AG04449 (cell line): ENCODE measurements around the gene EPSTI1.
A peak's percentile ranks its signal among the peaks of the same experiment; 100 is the strongest.

Experiments used
- CTCF ChIA-PET: fragments of 350-600 bp; formaldehyde crosslinking; extraction: SDS; loops from one replicate; lab custom pipeline; 2021; ENCODE audit warnings: antibody characterized with exemption; lab: Yijun Ruan, JAX
- POLR2A ChIA-PET: fragments of 400-600, 350-600 bp; formaldehyde crosslinking; extraction: SDS; loops from one replicate; lab custom pipeline; 2020; ENCODE audit warnings: antibody characterized with exemption, inconsistent platforms; lab: Yijun Ruan, JAX
- DNase-seq: peaks from one replicate; pipeline ENCODE4 v3.0.0-alpha.2; 2010; ENCODE audit warnings: low read depth, low spot score
- H3K4me3 ChIP-seq: 2 replicates; pipeline ENCODE4 v1.5.1; 2011; ENCODE audit warnings: low read depth, mild to moderate bottlenecking, control low read depth, low read length
- TF ChIP-seq, protein P1 (sequence below): IDR thresholded peaks from one replicate; pipeline ENCODE4 v1.5.1; 2011; ENCODE audit warnings: mild to moderate bottlenecking, moderate library complexity, low read length, control low read depth, inconsistent platforms; ENCODE audit not compliant: insufficient read depth; ENCODE audit errors: missing control alignments

EPSTI1 gene

DNA sequence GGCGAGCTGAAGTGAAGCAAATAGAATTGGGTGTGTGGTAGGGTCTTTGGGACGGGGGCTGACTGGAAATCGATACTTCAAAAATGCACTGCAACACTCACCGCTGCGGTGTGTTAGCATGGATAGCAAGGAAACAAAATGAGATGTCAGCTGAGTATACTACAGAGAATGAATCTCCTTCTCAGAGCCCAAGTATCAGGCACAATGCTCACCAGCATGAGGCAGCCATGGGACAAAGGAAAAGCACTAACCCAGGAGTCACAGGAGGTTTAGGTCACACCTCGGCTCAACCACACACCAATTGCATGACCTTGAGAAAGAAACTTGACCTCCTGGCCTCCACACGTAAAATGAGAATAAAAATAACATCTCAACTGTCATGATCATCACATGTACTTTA is 136.6 kb downstream of the EPSTI1 start:
- no peak overlapping the region for H3K4me3 ChIP-seq
- POLR2A ChIA-PET, result no interaction called here
- no peak for DNase-seq
- CTCF ChIA-PET, result no interaction called here
- TF ChIP-seq, protein P1, sequence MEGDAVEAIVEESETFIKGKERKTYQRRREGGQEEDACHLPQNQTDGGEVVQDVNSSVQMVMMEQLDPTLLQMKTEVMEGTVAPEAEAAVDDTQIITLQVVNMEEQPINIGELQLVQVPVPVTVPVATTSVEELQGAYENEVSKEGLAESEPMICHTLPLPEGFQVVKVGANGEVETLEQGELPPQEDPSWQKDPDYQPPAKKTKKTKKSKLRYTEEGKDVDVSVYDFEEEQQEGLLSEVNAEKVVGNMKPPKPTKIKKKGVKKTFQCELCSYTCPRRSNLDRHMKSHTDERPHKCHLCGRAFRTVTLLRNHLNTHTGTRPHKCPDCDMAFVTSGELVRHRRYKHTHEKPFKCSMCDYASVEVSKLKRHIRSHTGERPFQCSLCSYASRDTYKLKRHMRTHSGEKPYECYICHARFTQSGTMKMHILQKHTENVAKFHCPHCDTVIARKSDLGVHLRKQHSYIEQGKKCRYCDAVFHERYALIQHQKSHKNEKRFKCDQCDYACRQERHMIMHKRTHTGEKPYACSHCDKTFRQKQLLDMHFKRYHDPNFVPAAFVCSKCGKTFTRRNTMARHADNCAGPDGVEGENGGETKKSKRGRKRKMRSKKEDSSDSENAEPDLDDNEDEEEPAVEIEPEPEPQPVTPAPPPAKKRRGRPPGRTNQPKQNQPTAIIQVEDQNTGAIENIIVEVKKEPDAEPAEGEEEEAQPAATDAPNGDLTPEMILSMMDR, result no peak

DNA sequence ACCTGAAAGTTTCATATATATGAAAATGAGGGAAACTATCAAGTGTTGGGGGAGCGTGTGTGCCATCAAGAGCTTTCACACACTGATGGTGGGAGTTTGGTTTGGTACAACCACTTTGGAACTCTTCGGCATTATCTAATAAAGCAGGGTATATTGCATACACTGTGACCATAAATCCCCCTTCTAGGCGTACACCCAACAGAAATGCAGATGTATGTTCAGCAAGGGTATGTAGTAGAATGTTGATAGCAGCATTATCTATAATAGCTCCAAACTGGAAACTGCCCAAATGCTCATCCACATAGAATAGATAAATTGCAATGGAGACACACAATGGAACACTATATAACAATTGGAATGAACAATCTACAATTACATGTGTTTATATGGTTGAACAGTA is 139.9 kb downstream of the EPSTI1 start:
- H3K4me3 ChIP-seq, result no peak overlapping the region
- TF ChIP-seq, protein P1, result no peak
- ChIA-PET POLR2A (no interaction called here), CTCF (interaction anchor here (0.7 to 1.6 kb wide), 2 partner anchors 14 to 257 kb away, joined by 3 read pairs; no protein-coding TSS in a partner anchor)
- DNase-seq, result no peak

DNA sequence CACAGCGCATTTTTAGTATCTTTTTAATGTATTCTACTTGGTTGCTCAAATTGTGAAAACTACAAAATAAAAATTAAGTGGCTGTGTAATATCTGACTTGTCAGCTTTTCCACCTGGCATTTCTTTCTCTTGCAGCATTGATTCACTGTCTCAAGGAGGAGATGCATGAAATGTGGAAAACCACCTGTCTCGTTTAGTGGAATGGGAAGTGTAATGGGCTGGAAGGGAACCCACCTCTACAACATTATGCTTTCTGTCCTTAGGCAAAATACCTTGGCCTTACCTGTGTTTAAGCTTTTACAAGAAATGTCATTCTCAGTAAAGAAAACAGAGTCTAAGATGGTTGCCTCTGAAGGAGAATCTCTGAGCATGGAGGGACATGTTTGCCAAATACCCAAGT is 142.8 kb downstream of the EPSTI1 start:
- H3K4me3 ChIP-seq, result no peak overlapping the region
- POLR2A ChIA-PET, result no interaction called here
- TF ChIP-seq, protein P1, result no peak
- no peak for DNase-seq
- CTCF ChIA-PET, result interaction anchor here (1.5 kb wide), 1 partner anchor 11 kb away, joined by 4 read pairs; no protein-coding TSS in a partner anchor

DNA sequence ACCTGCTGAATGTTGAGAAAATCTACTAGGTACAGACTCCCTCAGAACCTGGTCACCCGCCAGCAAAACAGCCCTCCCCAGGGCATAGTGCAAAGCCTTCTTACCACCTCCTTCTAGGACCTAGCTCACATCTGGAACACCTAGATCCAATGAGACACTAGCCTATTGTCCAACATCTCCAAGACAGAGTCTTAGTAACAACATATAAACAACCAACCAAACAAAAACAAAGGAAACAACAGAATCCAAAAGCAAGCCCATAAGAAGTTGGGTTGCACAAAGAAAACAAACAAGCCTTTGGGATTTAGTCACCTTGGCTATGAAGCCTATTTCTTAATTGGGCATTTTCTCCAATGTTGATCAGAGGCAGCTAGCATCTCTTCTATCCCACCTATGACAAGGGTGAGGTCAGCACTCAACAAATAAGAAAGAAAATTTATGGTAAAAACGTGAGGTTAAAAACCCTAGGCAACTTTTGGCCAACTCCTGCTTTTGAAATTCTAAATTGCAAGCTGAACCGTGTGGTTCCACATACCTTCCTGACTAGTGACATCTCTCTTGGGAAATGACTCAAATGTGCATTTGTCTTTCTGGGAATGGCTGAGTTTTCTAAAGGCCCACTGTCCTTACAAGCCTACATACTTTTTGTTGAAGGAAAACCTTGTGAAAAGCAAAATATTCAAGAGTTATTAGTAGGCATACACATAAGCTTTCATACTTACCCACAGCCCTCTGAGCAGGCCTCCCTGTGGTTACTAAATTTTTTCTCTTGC is 144.0 kb downstream of the EPSTI1 start:
- CTCF ChIA-PET, result interaction anchor here (1.9 kb wide), 1 partner anchor 11 kb away, joined by 7 read pairs; no protein-coding TSS in a partner anchor
- H3K4me3 ChIP-seq, result no peak overlapping the region
- peak; percentile 71 for DNase-seq
- POLR2A ChIA-PET, result no interaction called here
- TF ChIP-seq, protein P1, result no peak

DNA sequence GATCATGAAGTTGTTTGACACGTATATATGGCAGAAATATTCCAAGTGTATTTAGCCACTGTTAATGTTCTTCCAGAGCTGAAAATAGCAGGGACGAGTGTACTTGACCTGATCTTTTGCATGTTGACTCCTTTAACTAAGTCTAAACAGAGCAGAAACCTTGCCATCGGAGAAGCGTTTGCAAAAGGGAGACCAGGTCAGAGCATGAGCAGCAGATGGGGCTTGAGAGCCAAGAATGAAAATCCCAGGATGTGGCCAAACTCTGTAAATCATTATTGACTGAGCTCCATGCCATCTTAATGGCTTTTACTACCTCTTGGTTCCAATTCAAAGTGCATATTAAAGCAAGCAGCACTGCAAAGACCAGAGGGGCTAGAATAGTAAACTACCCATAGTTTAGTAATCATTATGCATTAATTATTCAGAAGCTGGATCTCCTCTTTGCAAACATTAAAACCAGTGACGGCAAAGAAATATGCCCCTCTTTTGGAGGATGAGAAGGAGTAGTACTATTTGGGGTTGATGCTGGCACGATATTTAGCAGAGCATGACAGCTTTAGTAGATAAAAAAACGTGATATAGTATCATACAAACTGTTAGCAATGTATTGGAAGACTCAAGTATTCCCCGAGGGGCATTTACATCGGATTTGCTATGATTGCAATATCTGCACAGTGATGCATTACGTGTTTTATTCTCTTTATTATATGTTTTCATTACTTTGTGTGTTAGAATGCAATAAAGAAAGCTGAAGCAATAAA is 154.9 kb downstream of the EPSTI1 start:
- POLR2A ChIA-PET, result interaction anchor here (0.7 kb wide), 1 partner anchor 176 kb away, joined by 3 read pairs; no protein-coding TSS in a partner anchor
- H3K4me3 ChIP-seq, result no peak overlapping the region
- TF ChIP-seq, protein P1, result peak; percentile 50
- no peak for DNase-seq
- CTCF ChIA-PET, result interaction anchor here (0.8 to 2.5 kb wide), 7 partner anchors 11 to 1037 kb away, joined by 3 to 7 read pairs (median 6); no protein-coding TSS in a partner anchor
